ENCODE measurements around the gene TRPC4AP. TPM values are rescaled to one million over a fixed set of nuclear protein-coding genes. Genes with fewer than 3 reads are reported as not detected.

Gene TRPC4AP
- total RNA-seq, 4 donors from 2014 or later = 62.7 to 101 (median 80.8) TPM

DNA sequence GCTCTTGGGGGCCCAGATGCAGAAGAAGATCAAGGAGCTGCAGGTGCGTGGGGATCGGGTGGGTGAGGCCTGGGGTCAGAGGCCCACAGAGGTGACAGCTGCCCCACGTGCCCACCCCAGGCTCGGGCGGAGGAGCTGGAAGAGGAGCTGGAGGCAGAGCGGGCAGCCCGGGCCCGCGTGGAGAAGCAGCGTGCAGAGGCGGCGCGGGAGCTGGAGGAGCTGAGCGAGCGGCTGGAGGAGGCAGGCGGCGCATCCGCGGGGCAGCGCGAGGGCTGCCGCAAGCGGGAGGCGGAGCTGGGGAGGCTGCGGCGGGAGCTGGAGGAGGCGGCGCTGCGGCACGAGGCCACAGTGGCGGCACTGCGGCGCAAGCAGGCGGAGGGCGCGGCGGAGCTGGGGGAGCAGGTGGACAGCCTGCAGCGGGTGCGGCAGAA is 95.5 kb downstream of the TRPC4AP start:
- no peaks in the 10 kb centered on the region for H3K9me3 ChIP-seq
- no peak overlapping the region for H3K4me3 ChIP-seq
- DNase-seq = peak in 1 of 3 donors; percentile 84
- peaks cover 0 to 14% (median 0%) of the 10 kb centered on the region in 4 donors for H3K4me1 ChIP-seq
- no peaks in the 10 kb centered on the region for H3K27me3 ChIP-seq
- no peak overlapping the region for H3K27ac ChIP-seq
- H3K36me3 ChIP-seq = peaks cover 0 to 60% (median 0%) of the 10 kb centered on the region in 3 donors
- TF ChIP-seq CTCF (IDR thresholded peaks at IDR 0.05) = peak in 1 of 6 experiments; percentile 12
- no peak for TF ChIP-seq POLR2A (IDR thresholded peaks at IDR 0.05)

GRCh38 chr20:34996243-34997028 is 96.2 kb downstream of the TRPC4AP start:
- no peak for DNase-seq
- no peak overlapping the region for H3K4me3 ChIP-seq
- no peaks in the 10 kb centered on the region for H3K27me3 ChIP-seq
- H3K36me3 ChIP-seq = peaks cover 0 to 53% (median 0%) of the 10 kb centered on the region in 3 donors
- TF ChIP-seq CTCF (IDR thresholded peaks at IDR 0.05) (no peak), POLR2A (IDR thresholded peaks at IDR 0.05) (no peak)
- no peak overlapping the region for H3K27ac ChIP-seq
- peaks cover 0 to 14% (median 0%) of the 10 kb centered on the region in 4 donors for H3K4me1 ChIP-seq
- H3K9me3 ChIP-seq = no peaks in the 10 kb centered on the region

DNA sequence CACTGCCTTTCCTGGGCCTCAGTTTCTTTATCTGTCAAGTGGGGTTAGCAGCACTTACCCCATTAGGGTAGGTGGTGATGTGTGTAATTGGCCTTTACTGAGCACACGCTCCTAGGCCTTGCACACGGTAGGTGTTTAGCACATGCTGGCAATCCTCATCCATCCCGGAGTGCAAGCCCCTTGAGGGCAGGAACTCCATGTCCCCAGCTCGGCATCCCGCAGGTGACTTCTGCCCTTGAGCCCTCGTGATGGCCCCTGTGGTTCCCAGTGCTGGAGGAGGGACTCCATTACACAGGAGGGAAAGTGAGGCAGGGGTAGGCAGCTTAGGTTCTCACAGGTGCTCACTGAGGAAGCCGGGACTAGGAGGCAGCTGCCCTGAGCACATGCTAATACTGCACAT is 96.9 kb downstream of the TRPC4AP start:
- H3K4me1 ChIP-seq = peaks cover 0 to 14% (median 0%) of the 10 kb centered on the region in 4 donors
- no peaks in the 10 kb centered on the region for H3K27me3 ChIP-seq
- H3K36me3 ChIP-seq = peaks cover 0 to 45% (median 0%) of the 10 kb centered on the region in 3 donors
- DNase-seq = no peak
- H3K27ac ChIP-seq = no peak overlapping the region
- H3K9me3 ChIP-seq = no peaks in the 10 kb centered on the region
- TF ChIP-seq POLR2A (IDR thresholded peaks at IDR 0.05) (no peak), CTCF (IDR thresholded peaks at IDR 0.05) (no peak)
- no peak overlapping the region for H3K4me3 ChIP-seq

DNA sequence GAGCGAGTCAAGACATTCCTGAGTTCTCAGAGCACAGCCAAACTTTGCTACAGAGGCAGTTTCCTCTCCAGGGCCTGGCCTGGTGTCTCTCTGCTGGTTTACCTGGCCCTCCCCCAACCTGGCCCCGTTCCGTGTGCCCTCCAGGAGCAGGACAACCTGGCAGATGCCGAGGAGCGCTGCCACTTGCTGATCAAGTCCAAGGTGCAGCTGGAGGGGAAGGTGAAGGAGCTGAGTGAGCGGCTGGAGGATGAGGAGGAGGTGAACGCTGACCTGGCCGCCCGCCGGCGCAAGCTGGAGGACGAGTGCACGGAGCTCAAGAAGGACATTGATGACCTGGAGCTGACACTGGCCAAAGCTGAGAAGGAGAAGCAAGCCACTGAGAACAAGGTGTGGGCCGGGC is 97.4 kb downstream of the TRPC4AP start:
- Histone ChIP-seq H3K4me1 (peaks cover 0 to 14% (median 0%) of the 10 kb centered on the region in 4 donors), H3K27me3 (no peaks in the 10 kb centered on the region), H3K9me3 (no peaks in the 10 kb centered on the region), H3K4me3 (no peak overlapping the region), H3K27ac (peak overlapping the region in 1 of 4 donors; percentile 13), H3K36me3 (peaks cover 0 to 40% (median 0%) of the 10 kb centered on the region in 3 donors)
- TF ChIP-seq POLR2A (IDR thresholded peaks at IDR 0.05) (no peak), CTCF (IDR thresholded peaks at IDR 0.05) (no peak)
- peak in 1 of 3 donors; percentile 65 for DNase-seq

- peaks cover 0 to 14% (median 0%) of the 10 kb centered on the region in 4 donors for H3K4me1 ChIP-seq
Observed at GRCh38 chr20:34994509-34995131, 98.0 kb downstream of the TRPC4AP start.

More at GRCh38 chr20:34994509-34995131, 98.0 kb downstream of the TRPC4AP start:
- Histone ChIP-seq H3K27ac (peak overlapping the region in 1 of 4 donors; percentile 13), H3K27me3 (no peaks in the 10 kb centered on the region), H3K9me3 (no peaks in the 10 kb centered on the region), H3K36me3 (peaks cover 0 to 35% (median 0%) of the 10 kb centered on the region in 3 donors), H3K4me3 (no peak overlapping the region)
- no peak for DNase-seq
- no peak for TF ChIP-seq POLR2A (IDR thresholded peaks at IDR 0.05)
- TF ChIP-seq CTCF (IDR thresholded peaks at IDR 0.05) = no peak
